NCI-H2196 (cell line): ENCODE results near the gene SPATA7.

Source experiments
- DNase-seq: peaks from one replicate; lab custom pipeline; 2025; ENCODE audit not compliant: unreplicated experiment; lab: John Stamatoyannopoulos, UW

Gene SPATA7

DNA sequence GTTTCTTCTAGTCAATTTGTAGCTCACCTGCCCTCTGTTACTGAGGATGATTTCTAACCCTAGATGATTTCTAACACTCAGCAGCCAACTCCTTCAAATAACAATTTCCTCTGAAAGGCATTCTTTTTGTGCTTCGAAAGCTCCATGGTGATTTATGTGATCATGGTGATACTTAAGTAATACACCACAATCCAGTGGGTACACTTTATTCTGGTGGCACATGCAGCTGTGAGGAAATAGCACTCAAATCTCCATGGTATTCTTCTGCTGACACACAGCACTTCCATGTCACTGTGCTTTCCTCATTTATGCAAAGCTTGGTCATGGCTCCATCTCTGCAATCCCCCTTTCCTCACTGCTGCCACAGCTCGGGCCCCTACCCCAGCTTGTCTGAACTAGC lies 95.6 kb downstream of the SPATA7 start:
- DNase-seq: no peak

DNA sequence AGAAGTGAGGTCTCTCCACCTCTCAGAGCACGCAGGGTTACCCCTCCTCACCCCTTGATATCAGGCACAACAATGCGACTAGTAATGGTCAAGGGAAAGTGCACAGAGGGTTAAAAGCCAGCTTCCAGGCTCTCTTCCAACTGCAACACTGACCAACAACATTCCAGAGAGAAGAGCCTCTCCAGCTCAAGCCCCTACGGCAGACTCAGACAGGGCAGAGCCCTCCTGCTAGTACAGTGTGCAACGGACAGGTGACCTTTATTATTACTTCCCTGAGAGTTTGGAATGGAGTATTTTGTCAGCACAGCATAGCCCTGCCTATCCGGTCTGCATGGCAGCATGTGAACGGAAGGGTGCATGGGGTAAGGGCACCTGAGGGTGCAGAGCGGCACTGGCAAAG lies 96.3 kb downstream of the SPATA7 start:
- no peak for DNase-seq

DNA sequence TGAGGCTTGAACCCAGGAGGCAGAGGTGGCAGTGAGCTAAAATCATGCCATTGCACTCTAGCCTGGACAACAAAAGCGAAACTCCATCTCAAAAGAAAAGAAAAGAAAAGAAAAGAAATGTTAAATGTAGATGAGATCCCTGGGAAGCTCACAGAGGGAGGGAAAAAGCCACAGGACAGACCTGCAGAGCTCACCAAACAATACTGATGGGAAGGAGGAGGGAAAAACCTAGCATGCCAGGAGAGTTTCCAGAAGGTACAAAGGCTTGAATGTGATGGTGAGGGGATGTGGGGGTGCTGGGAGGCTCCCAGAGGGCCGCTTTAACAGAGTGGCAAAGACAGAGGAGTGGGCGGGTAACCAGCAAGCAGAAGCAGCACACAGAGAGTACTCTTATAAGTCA lies 97.1 kb downstream of the SPATA7 start:
- DNase-seq: no peak
